HCT116 (cell line): Measurements from ENCODE around the gene C1orf50. TPM values are rescaled to one million over a fixed set of nuclear protein-coding genes. Genes with fewer than 3 reads are reported as not detected.

Source experiments
- ATAC-seq: fragments of 200-7000 bp; cut with Tn5 transposase; 2 replicates; pipeline ENCODE4 v1.9.1; 2020; ENCODE audit warnings: mild to moderate bottlenecking, moderate library complexity
- BruUV-seq: library from RNA; stranded (reverse); fragments of 400-500 nt; replicated peaks from 2 replicates; lab custom pipeline; 2021; lab: Mats Ljungman, UMichigan
- CTCF ChIA-PET: fragments of 300-600 bp; sonication (Branson Sonifier 250); formaldehyde crosslinking; loops from one replicate; lab custom pipeline; 2021; ENCODE audit warnings: antibody characterized with exemption; lab: Charles Lee
- POLR2A ChIA-PET: fragments of 300-600, 350-600 bp; sonication (Branson Sonifier 250); formaldehyde crosslinking; loops from one replicate; lab custom pipeline; 2021; ENCODE audit warnings: antibody characterized with exemption; lab: Charles Lee
- RAD21 ChIA-PET, 2 experiments: fragments of 300-600 bp; sonication (Branson Sonifier 250); formaldehyde crosslinking; loops; one replicate each; lab custom pipeline; 2023; ENCODE audit warnings: low total read pairs in 2 of 2; ENCODE audit not compliant: uncharacterized antibody in 2 of 2, unreplicated experiment in 2 of 2, low non-redundant PET in 1 of 2; lab: Charles Lee
- DNase-seq: peaks from one replicate; pipeline ENCODE4 v3.0.0-alpha.2; 2010; ENCODE audit warnings: low read depth, low spot score
- H2AFZ ChIP-seq: fragments of 200-600 bp; shearing (Covaris generic), sonication (generic); 2 replicates; pipeline ENCODE4 v1.6.1; 2017; ENCODE audit warnings: low read depth, mixed run types, mixed read lengths, antibody characterized with exemption, low read length; ENCODE audit not compliant: poor library complexity, severe bottlenecking
- H3K27ac ChIP-seq: 2 replicates; pipeline ENCODE4 v1.5.1; 2012; ENCODE audit warnings: low read depth, low read length
- H3K27me3 ChIP-seq: fragments of 200-600 bp; sonication (generic); 2 replicates; pipeline ENCODE4 v1.6.1; 2016; ENCODE audit warnings: mixed run types, low read length, mixed read lengths; ENCODE audit not compliant: insufficient read depth
- H3K36me3 ChIP-seq, 2 experiments: fragments of 200-500 bp in 1 of 2; fragments of 200-600 bp in 1 of 2; sonication (Bioruptor generic) in 1 of 2; sonication (generic) in 1 of 2; 2 replicates each; pipeline versions ENCODE4 v1.5.1 to v1.6.1; 2014 to 2016; ENCODE audit warnings: low read length in 2 of 2, inconsistent platforms in 1 of 2, mixed read lengths in 1 of 2, mixed run types in 1 of 2; ENCODE audit not compliant: insufficient read depth in 2 of 2, control insufficient read depth in 1 of 2
- H3K4me1 ChIP-seq, 2 experiments: fragments of 200-600 bp in 1 of 2; sonication (generic) in 1 of 2; 2 replicates each; pipeline versions ENCODE4 v1.5.1 to v1.6.1; 2012 to 2017; ENCODE audit warnings: low read length in 2 of 2, inconsistent platforms in 1 of 2, mild to moderate bottlenecking in 1 of 2, mixed read lengths in 1 of 2, mixed run types in 1 of 2, moderate library complexity in 1 of 2; ENCODE audit not compliant: insufficient read depth in 2 of 2, control insufficient read depth in 1 of 2
- H3K4me2 ChIP-seq: fragments of 200-600 bp; sonication (generic); 2 replicates; pipeline ENCODE4 v1.6.1; 2017; ENCODE audit warnings: mixed run types, low read length, mixed read lengths
- H3K4me3 ChIP-seq, 2 experiments: fragments of 200-600 bp in 1 of 2; sonication (generic) in 1 of 2; replicated peaks in 1 of 2; 2 replicates each; pipeline ENCODE4 v1.5.1; 2011 to 2016; ENCODE audit warnings: low read length in 2 of 2, control low read depth in 1 of 2, low read depth in 1 of 2, mild to moderate bottlenecking in 1 of 2, mixed read lengths in 1 of 2, mixed run types in 1 of 2
- H3K79me2 ChIP-seq: fragments of 200-600 bp; sonication (generic); 2 replicates; pipeline ENCODE4 v1.6.1; 2017; ENCODE audit warnings: mild to moderate bottlenecking, mixed run types, low read length, moderate library complexity, mixed read lengths; ENCODE audit not compliant: insufficient read depth
- H3K9ac ChIP-seq: fragments of 200-600 bp; sonication (generic); 2 replicates; pipeline ENCODE4 v1.6.1; 2016; ENCODE audit warnings: low read length, mixed read lengths
- H3K9me2 ChIP-seq: fragments of 200-600 bp; sonication (generic), shearing (Covaris generic); 2 replicates; pipeline ENCODE4 v1.6.1; 2017; ENCODE audit warnings: mixed run types, mild to moderate bottlenecking, moderate library complexity; ENCODE audit not compliant: insufficient read depth
- H3K9me3 ChIP-seq, 2 experiments: fragments of 200-500 bp in 1 of 2; fragments of 200-600 bp in 1 of 2; sonication (Bioruptor generic) in 1 of 2; sonication (generic) in 1 of 2; 2 replicates each; pipeline ENCODE4 v1.6.1; 2014 to 2017; ENCODE audit warnings: low read length in 2 of 2, mixed read lengths in 2 of 2, inconsistent platforms in 1 of 2, low read depth in 1 of 2, mild to moderate bottlenecking in 1 of 2, mixed run types in 1 of 2, moderate library complexity in 1 of 2; ENCODE audit not compliant: control insufficient read depth in 1 of 2, insufficient read depth in 1 of 2
- H4K20me1 ChIP-seq: fragments of 200-600 bp; sonication (generic), shearing (Covaris generic); 2 replicates; pipeline ENCODE4 v1.6.1; 2017; ENCODE audit warnings: mixed run types, mild to moderate bottlenecking, moderate library complexity; ENCODE audit not compliant: insufficient read depth
- CBX3 ChIP-seq: IDR thresholded peaks from 2 replicates; pipeline ENCODE4 v1.6.1; 2012; ENCODE audit warnings: low read depth
- EZH2 ChIP-seq: fragments of 200-600 bp; sonication (generic); IDR thresholded peaks from 2 replicates; pipeline ENCODE4 v1.6.1; 2017; ENCODE audit warnings: antibody characterized with exemption, mixed run types
- JUND ChIP-seq: IDR thresholded peaks from 2 replicates; pipeline ENCODE4 v1.6.1; 2012
- MAX ChIP-seq: IDR thresholded peaks from 2 replicates; pipeline ENCODE4 v1.6.1; 2012
- RAD21 ChIP-seq: IDR thresholded peaks from 2 replicates; pipeline ENCODE4 v1.6.1; 2012; ENCODE audit warnings: low read depth, mild to moderate bottlenecking
- REST ChIP-seq: IDR thresholded peaks from 2 replicates; pipeline ENCODE4 v1.6.1; 2012; ENCODE audit warnings: low read depth
- intact Hi-C: fragments of 100-400 bp; cut with micrococcal nuclease; formaldehyde crosslinking; loops from 2 replicates; pipeline ENCODE4 v1.10.0; 2022
- total RNA-seq: library from RNA; stranded (reverse); gene quantifications from one replicate; pipeline ENCODE4 v1.2.1, GENCODE V29; 2021; ENCODE audit not compliant: unreplicated experiment

C1orf50 gene
- total RNA-seq, 1 experiment from 2014 or later, result 5.8 TPM

GRCh38 chr1:42758641-42759040, 8.4 kb upstream of the C1orf50 start:
- no peak overlapping the region for H3K4me3 ChIP-seq
- H2AFZ ChIP-seq, result no peak overlapping the region
- CTCF ChIA-PET, result interaction anchor here (1.1 to 4.0 kb wide), 4 partner anchors 8 to 414 kb away, joined by 3 to 23 read pairs (median 8); partner anchors contain the start of genes C1orf50 and P3H1
- RAD21 ChIA-PET, result no interaction called here
- no peak for DNase-seq
- H3K27ac ChIP-seq, result no peak overlapping the region
- H3K36me3 ChIP-seq, result peaks cover 8 to 28% of the 10 kb centered on the region in 2 experiments; a peak in 3 of 4 replicates
- POLR2A ChIA-PET, result interaction anchor here (1.2 kb wide), 1 partner anchor 77 kb away, joined by 3 read pairs; the partner anchor contains the start of gene YBX1
- H3K9me3 ChIP-seq, result no peaks in the 10 kb centered on the region
- no peaks in the 10 kb centered on the region for H3K79me2 ChIP-seq
- no peaks in the 10 kb centered on the region for H4K20me1 ChIP-seq
- intact Hi-C loops, result no loop called here
- BruUV-seq, result no TSS peak
- no peaks in the 10 kb centered on the region for H3K27me3 ChIP-seq
- H3K9ac ChIP-seq, result no peak overlapping the region
- no peak overlapping the region for H3K4me2 ChIP-seq
- H3K4me1 ChIP-seq, result 0 out of 4 replicates have a peak, but pooled peaks cover 0 to 5% of the 10 kb centered on the region in 2 experiments
- no peak for TF ChIP-seq REST
- TF ChIP-seq JUND, result no peak
- no peak for TF ChIP-seq CBX3
- no peak for TF ChIP-seq EZH2
- TF ChIP-seq RAD21, result no peak
- no peak for TF ChIP-seq MAX
- ATAC-seq, result no peak
- no peaks in the 10 kb centered on the region for H3K9me2 ChIP-seq
